Posterior vena cava (tissue), 2 donors: Measurements from ENCODE around the gene TEX30. TPM values are rescaled to one million over a fixed set of nuclear protein-coding genes. Genes with fewer than 3 reads are reported as not detected.
A peak's percentile ranks its signal among the peaks of the same experiment; 100 is the strongest.

Experiments used
- DNase-seq: peaks from one replicate; pipeline ENCODE4 v3.0.0-alpha.2; 2020; ENCODE audit warnings: low spot score
- intact Hi-C, 2 donors: fragments of 100-400 bp; cut with DNase I; formaldehyde crosslinking; loops; one replicate each; pipeline versions ENCODE4 v1.14.1 to v1.14.2; 2022 to 2023
- long read RNA-seq, 2 donors: library from polyadenylated mRNA; unstranded; transcript quantifications; one replicate each; pipeline ENCODE4 v2.0.0, GENCODE V29; 2020 to 2021
- total RNA-seq, 2 donors: library from RNA; stranded (reverse); fragmentation: NEBNext Ultra II Directional; extraction: Animal tissue kit (Norgen Biotek cat#: 25700); gene quantifications; one replicate each; pipeline ENCODE4 v1.2.1, GENCODE V29; 2021
- donor health status: DM: yes; HTN: yes; CAD: no.
- donor health status: DM: yes; HTN: yes; CAD: no.

TEX30 gene
- total RNA-seq = 10 to 100 TPM in 1 of 2 donors, 1 to 10 TPM in 1; 7.4 to 10.9 TPM
- long read RNA-seq, donor 1, transcript TEX30-206 (6 exons, 1,165 nt) = major isoform, 5 of 6 reads
- long read RNA-seq, donor 1, partial matches to known transcripts = 0 of 6 reads
- long read RNA-seq, donor 1, other reads (novel, unspliced or antisense) = 1 of 6 reads
- long read RNA-seq, donor 2, transcript TEX30-206 (6 exons, 1,165 nt) = major isoform, 18 of 25 reads
- long read RNA-seq, donor 2, partial matches to known transcripts = 0 of 25 reads
- long read RNA-seq, donor 2, other reads (novel, unspliced or antisense) = 3 of 25 reads

GRCh38 chr13:102773441-102774213 is at the start of gene TEX30:
Gene TEX30 (minus strand): TSS chr13:102773786. CDS start chr13:102770026, 3,760 bp downstream.
- intact Hi-C loops = no loop called here
- DNase-seq = peak; percentile 96

GRCh38 chr13:102817907-102818306 is 44.3 kb upstream of the TEX30 start:
- no peak for DNase-seq
- intact Hi-C loops = no loop called here

- no peak for DNase-seq
- intact Hi-C loops = no loop called here
These were observed 43.7 kb upstream of the TEX30 start for GRCh38 chr13:102817241-102817640.

GRCh38 chr13:102816708-102817107 is 43.1 kb upstream of the TEX30 start:
- intact Hi-C loops = no loop called here
- no peak for DNase-seq

- no peak for DNase-seq
- intact Hi-C loops = no loop called here
These were observed 42.2 kb upstream of the TEX30 start for GRCh38 chr13:102815788-102816187.

GRCh38 chr13:102814793-102815192 is 41.2 kb upstream of the TEX30 start:
- intact Hi-C loops = loop anchor here in 1 of 2 donors (1.0 kb wide), 1 partner anchor 20 kb away; no protein-coding TSS in a partner anchor

GRCh38 chr13:102814025-102814607 is 40.5 kb upstream of the TEX30 start:
- DNase-seq = no peak
- intact Hi-C loops = loop anchor here in 1 of 2 donors (1.0 kb wide), 1 partner anchor 20 kb away; no protein-coding TSS in a partner anchor

More at GRCh38 chr13:102814793-102815192, 41.2 kb upstream of the TEX30 start:
- DNase-seq = no peak

GRCh38 chr13:102812611-102813287 is 39.2 kb upstream of the TEX30 start:
- DNase-seq = no peak
- intact Hi-C loops = no loop called here

GRCh38 chr13:102807699-102808098 is 34.1 kb upstream of the TEX30 start:
- DNase-seq = no peak
- intact Hi-C loops = no loop called here

GRCh38 chr13:102805680-102806079 is 32.1 kb upstream of the TEX30 start:
- DNase-seq = no peak
- intact Hi-C loops = no loop called here

- intact Hi-C loops = no loop called here
- peak; percentile 94 for DNase-seq
These were observed 26.8 kb upstream of the TEX30 start for GRCh38 chr13:102800145-102801041.

GRCh38 chr13:102799426-102800144 is 26.0 kb upstream of the TEX30 start:
- intact Hi-C loops = loop anchor here in 1 of 2 donors (5.0 kb wide), 1 partner anchor 48 kb away; the partner anchor contains the start of gene ERCC5

GRCh38 chr13:102798581-102799425 is 25.2 kb upstream of the TEX30 start, which contains the start of the genes BIVM and POGLUT2:
Gene BIVM (plus strand): TSS chr13:102799119. CDS start chr13:102807268, 8,149 bp downstream.
Gene POGLUT2 (minus strand): TSS chr13:102798976. CDS start chr13:102798670, 306 bp downstream.
- intact Hi-C loops = loop anchor here in 1 of 2 donors (5.0 kb wide), 1 partner anchor 48 kb away; the partner anchor contains the start of gene ERCC5
- peak; percentile 96 for DNase-seq

More at GRCh38 chr13:102799426-102800144, 26.0 kb upstream of the TEX30 start:
- peak; percentile 84 for DNase-seq

- intact Hi-C loops = no loop called here
- no peak for DNase-seq
These were observed 20.2 kb upstream of the TEX30 start for GRCh38 chr13:102793611-102794355.

GRCh38 chr13:102792396-102792795 is 18.8 kb upstream of the TEX30 start:
- intact Hi-C loops = no loop called here
- DNase-seq = no peak

- intact Hi-C loops = no loop called here
- DNase-seq = no peak
These were observed 15.1 kb upstream of the TEX30 start for GRCh38 chr13:102788683-102789082.
